Measurements from ENCODE around the gene CCNB1IP1. TPM values are rescaled to one million over a fixed set of nuclear protein-coding genes. Genes with fewer than 3 reads are reported as not detected.

CCNB1IP1 gene
- total RNA-seq, 1 donor from 2014 or later: 91.1 TPM

DNA sequence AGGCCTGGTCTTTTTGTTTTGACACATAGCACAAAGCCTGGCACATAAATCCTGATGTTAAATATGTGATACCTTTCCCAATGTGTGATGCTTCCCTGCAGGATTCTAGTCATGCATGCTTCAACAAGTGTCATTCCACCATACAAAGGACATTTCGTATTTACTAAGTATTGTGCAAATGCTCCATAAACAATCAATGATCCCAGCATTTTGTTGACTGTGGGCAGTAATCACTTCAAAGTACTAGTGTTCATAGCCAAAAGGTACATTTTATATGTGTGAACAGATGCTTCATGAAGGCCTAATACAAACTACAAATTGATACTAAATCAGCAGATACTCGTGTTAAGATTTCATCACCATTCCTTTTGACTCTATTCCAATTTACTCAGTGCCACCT is 4.4 kb downstream of the CCNB1IP1 start:
- no peak overlapping the region for H3K27ac Mint-ChIP-seq (ENCODE audit: unreplicated experiment)
- peaks cover 9% of the 10 kb centered on the region for H3K36me3 Mint-ChIP-seq (ENCODE audit: low read depth, unreplicated experiment)
- no peak for DNase-seq (ENCODE audit: low spot score)
- peaks cover 2% of the 10 kb centered on the region for H3K27me3 Mint-ChIP-seq (ENCODE audit: unreplicated experiment)
- TF ChIP-seq, protein P1, sequence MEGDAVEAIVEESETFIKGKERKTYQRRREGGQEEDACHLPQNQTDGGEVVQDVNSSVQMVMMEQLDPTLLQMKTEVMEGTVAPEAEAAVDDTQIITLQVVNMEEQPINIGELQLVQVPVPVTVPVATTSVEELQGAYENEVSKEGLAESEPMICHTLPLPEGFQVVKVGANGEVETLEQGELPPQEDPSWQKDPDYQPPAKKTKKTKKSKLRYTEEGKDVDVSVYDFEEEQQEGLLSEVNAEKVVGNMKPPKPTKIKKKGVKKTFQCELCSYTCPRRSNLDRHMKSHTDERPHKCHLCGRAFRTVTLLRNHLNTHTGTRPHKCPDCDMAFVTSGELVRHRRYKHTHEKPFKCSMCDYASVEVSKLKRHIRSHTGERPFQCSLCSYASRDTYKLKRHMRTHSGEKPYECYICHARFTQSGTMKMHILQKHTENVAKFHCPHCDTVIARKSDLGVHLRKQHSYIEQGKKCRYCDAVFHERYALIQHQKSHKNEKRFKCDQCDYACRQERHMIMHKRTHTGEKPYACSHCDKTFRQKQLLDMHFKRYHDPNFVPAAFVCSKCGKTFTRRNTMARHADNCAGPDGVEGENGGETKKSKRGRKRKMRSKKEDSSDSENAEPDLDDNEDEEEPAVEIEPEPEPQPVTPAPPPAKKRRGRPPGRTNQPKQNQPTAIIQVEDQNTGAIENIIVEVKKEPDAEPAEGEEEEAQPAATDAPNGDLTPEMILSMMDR (IDR thresholded peaks at IDR 0.05; ENCODE audit: unreplicated experiment): no peak
- peaks cover 26% of the 10 kb centered on the region for H3K4me1 Mint-ChIP-seq (ENCODE audit: unreplicated experiment)
- no peaks in the 10 kb centered on the region for H3K9me3 Mint-ChIP-seq (ENCODE audit: unreplicated experiment)
- no peak overlapping the region for H3K4me3 Mint-ChIP-seq (ENCODE audit: unreplicated experiment)

GRCh38 chr14:20327005-20327869 is 5.8 kb downstream of the CCNB1IP1 start:
- no peaks in the 10 kb centered on the region for H3K9me3 Mint-ChIP-seq (ENCODE audit: unreplicated experiment)
- TF ChIP-seq, protein P1 (IDR thresholded peaks at IDR 0.05; ENCODE audit: unreplicated experiment): peak; percentile 88
- peaks cover 20% of the 10 kb centered on the region for H3K4me1 Mint-ChIP-seq (ENCODE audit: unreplicated experiment)
- H3K27me3 Mint-ChIP-seq (ENCODE audit: unreplicated experiment): no peaks in the 10 kb centered on the region
- DNase-seq (ENCODE audit: low spot score): peak; percentile 21
- H3K36me3 Mint-ChIP-seq (ENCODE audit: low read depth, unreplicated experiment): peaks cover 9% of the 10 kb centered on the region
- H3K27ac Mint-ChIP-seq (ENCODE audit: unreplicated experiment): peak overlapping the region; percentile 25
- H3K4me3 Mint-ChIP-seq (ENCODE audit: unreplicated experiment): no peak overlapping the region

DNA sequence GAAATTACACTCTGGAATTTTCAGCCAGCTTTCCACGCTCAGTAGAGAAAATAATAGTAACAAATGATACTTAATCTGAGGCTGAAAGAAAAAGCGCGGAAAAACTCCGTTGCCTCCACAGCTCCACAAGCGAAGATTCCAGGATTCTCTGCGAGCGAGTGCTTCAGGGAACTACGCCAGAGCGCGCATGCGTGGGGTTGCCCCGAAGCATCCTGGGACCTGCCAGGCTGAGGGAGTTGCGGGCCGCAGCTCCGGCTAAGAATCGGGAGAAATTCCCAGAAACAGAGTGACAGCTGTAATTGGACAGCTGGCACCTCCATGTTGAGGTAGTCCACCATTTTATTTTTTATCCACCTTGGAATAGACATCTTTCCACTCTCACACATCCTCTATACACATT is 15.4 kb downstream of the CCNB1IP1 start:
- peaks cover 4% of the 10 kb centered on the region for H3K27me3 Mint-ChIP-seq (ENCODE audit: unreplicated experiment)
- H3K27ac Mint-ChIP-seq (ENCODE audit: unreplicated experiment): no peak overlapping the region
- H3K36me3 Mint-ChIP-seq (ENCODE audit: low read depth, unreplicated experiment): peaks cover 37% of the 10 kb centered on the region
- H3K4me3 Mint-ChIP-seq (ENCODE audit: unreplicated experiment): no peak overlapping the region
- H3K4me1 Mint-ChIP-seq (ENCODE audit: unreplicated experiment): no peaks in the 10 kb centered on the region
- no peaks in the 10 kb centered on the region for H3K9me3 Mint-ChIP-seq (ENCODE audit: unreplicated experiment)
- DNase-seq (ENCODE audit: low spot score): no peak
- TF ChIP-seq, protein P1 (IDR thresholded peaks at IDR 0.05; ENCODE audit: unreplicated experiment): no peak

DNA sequence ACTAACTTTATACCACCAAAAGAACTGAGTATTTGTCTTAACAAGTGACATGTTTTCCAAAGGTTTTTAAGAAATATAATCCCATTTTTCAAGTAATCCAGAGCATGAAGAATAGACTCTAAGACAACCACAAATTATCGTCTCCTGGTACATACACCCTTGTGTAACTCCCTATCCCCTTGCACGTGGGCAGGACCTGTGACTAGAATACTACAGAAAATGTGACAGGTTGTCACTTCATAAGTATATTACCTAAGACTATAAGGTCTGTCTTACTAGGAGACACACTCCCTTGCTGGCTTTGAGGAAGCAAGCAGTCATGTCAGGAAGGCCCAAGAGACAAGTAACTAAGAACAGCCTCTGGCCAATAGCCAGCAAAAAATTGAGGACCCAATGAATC is 19.1 kb downstream of the CCNB1IP1 start:
- TF ChIP-seq, protein P1 (IDR thresholded peaks at IDR 0.05; ENCODE audit: unreplicated experiment): no peak
- H3K9me3 Mint-ChIP-seq (ENCODE audit: unreplicated experiment): no peaks in the 10 kb centered on the region

GRCh38 chr14:20306079-20306423 is 27.0 kb downstream of the CCNB1IP1 start:
- DNase-seq (ENCODE audit: low spot score): no peak
- peaks cover 8% of the 10 kb centered on the region for H3K36me3 Mint-ChIP-seq (ENCODE audit: low read depth, unreplicated experiment)
- no peaks in the 10 kb centered on the region for H3K27me3 Mint-ChIP-seq (ENCODE audit: unreplicated experiment)
- H3K27ac Mint-ChIP-seq (ENCODE audit: unreplicated experiment): peak overlapping the region; percentile 96
- TF ChIP-seq, protein P1 (IDR thresholded peaks at IDR 0.05; ENCODE audit: unreplicated experiment): peak; percentile 10
- no peaks in the 10 kb centered on the region for H3K9me3 Mint-ChIP-seq (ENCODE audit: unreplicated experiment)
- H3K4me1 Mint-ChIP-seq (ENCODE audit: unreplicated experiment): peaks cover 6% of the 10 kb centered on the region
- peak overlapping the region; percentile 98 for H3K4me3 Mint-ChIP-seq (ENCODE audit: unreplicated experiment)

More for the DNA sequence above, 19.1 kb downstream of the CCNB1IP1 start:
- no peak for DNase-seq (ENCODE audit: low spot score)
- Mint-ChIP-seq H3K27me3 (ENCODE audit: unreplicated experiment) (peaks cover 4% of the 10 kb centered on the region), H3K4me1 (ENCODE audit: unreplicated experiment) (no peaks in the 10 kb centered on the region), H3K36me3 (ENCODE audit: low read depth, unreplicated experiment) (peaks cover 49% of the 10 kb centered on the region), H3K4me3 (ENCODE audit: unreplicated experiment) (no peak overlapping the region), H3K27ac (ENCODE audit: unreplicated experiment) (no peak overlapping the region)
